Islet of Langerhans (tissue), 1 donor: ENCODE data around the gene SETBP1.

ENCODE experiments used
- FAIRE-seq: peaks from one replicate; lab custom pipeline; 2011; peaks lifted over from hg19 to GRCh38; lab: Jason Lieb, UNC

Gene SETBP1

GRCh38 chr18:44680273-44681075, at the start of gene SETBP1:
Gene SETBP1, plus strand, starts transcription at chr18:44680888. Its CDS starts 20,459 bp downstream, at chr18:44701347.
- no peak for FAIRE-seq

GRCh38 chr18:44632469-44633145, 48.1 kb upstream of the SETBP1 start:
- no peak for FAIRE-seq

DNA sequence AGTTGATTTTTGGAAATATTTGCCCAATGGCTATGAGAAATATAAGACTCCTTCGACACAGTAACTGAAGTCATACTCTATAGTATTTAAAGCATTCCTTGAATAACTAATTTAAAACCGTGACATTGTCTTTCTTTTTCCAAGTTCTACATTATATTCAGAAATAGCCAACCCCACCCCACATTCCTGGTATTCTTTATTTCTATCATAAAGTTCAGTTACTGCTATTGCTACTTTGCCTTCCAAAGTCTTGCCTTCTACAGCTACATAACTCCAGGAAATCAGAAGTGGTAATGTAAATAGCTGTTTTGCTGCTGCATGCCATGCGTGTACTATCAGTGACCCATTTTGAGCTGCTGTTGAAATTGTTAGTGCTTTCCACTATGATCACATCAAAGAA, 45.1 kb upstream of the SETBP1 start:
- FAIRE-seq, result no peak

GRCh38 chr18:44636241-44636640, 44.4 kb upstream of the SETBP1 start:
- no peak for FAIRE-seq

GRCh38 chr18:44637210-44638033, 43.3 kb upstream of the SETBP1 start:
- FAIRE-seq, result no peak

DNA sequence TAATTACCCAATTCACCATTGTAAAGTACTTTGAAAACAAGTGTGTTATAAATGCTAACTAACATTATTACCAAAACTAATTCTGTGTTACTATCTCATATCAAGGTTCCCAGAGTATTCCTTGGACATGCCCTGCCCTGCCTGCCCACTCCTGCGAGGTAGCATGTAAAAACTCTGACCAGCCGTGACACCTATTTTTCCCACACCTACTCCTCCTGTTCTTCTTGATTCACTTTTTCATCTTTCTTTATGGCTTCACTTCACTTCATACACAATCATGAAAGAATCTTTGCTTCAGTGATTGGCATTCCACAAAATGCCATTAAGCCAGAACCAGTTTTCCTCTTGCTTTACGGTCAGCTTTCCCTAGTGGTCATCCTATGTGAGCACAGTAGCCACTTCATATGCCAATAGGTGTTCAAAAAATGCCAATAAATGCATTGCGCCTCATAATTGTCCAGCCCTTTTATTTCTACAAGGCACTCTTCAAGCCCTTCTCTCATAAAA, 42.6 kb upstream of the SETBP1 start:
- peak; percentile 17 for FAIRE-seq

GRCh38 chr18:44638811-44639210, 41.9 kb upstream of the SETBP1 start:
- FAIRE-seq, result no peak

DNA sequence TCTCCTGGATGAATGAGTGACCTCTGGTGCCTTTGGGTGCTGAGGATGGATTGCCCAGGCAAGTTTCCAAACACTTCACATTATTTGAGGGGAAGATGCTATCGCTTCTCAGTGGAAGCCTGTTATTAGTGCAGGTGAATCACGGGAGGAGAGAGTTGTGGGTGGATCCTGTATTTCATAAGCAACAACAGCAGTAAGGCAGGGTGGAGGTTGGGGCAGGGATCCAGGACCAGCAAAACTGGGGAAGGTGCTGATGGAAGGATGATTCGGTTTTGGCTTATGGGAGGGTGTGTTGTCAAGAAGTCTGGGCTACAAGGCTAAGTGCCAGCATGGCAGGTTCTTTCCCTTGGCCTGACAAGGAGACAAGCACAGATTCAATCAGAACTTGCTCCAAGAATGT, 37.7 kb upstream of the SETBP1 start:
- no peak for FAIRE-seq

DNA sequence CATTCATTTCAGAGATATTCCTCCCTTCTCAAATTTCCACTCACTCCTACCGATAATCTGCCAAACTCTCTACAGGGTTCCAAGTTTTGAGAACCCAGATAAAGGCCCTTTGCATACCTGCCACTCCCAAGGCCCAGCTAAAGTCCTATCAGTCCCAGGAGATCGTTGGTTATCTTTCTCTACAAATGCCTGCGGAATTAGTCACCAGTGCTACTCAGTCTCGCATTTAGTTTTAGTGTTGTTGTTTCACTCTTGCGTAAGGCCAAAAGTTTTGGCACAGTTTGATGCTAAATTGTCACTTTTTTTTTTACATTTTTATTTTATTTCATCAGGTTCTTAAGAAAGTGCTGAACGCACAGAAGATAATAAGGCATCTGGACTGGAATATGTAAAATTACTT, 29.2 kb upstream of the SETBP1 start:
- no peak for FAIRE-seq

GRCh38 chr18:44651918-44652572, 28.6 kb upstream of the SETBP1 start:
- FAIRE-seq, result no peak

DNA sequence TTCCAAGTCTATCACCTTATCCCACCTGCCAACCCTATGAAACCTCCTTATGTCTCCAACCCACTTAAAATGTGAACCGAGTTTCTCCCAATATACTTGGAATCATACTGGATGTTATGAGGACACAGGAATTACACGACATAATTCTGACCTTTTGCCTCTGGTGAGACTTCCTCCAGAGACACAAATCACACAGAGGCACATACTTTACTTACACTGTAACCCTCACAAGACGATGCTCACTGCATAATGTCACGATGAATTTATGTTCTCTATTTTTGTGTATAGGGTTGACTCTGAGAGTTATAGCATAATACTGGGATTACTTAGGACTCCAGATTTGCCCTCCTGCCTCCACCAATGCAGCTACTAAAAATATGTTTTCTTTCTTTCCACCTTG, 28.0 kb upstream of the SETBP1 start:
- FAIRE-seq, result no peak

DNA sequence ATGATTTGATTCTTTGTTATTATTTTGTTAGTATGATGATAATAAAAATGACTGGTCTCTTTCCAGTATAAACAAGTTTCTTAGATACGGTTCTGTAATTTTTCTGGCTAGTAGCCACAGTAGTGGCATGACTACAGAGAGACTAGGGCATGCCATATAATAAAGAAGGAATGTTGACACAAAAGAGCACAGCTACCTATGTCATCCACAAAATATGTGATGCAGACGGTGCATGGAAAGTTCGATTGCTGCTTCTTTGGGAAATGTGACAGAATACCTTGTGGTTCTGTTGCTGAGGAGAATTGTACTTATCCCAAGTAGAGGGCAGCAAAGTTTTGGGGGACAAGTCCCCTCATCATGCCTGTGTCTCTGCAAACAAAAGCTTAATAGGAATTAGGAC, 26.1 kb upstream of the SETBP1 start:
- FAIRE-seq, result no peak

DNA sequence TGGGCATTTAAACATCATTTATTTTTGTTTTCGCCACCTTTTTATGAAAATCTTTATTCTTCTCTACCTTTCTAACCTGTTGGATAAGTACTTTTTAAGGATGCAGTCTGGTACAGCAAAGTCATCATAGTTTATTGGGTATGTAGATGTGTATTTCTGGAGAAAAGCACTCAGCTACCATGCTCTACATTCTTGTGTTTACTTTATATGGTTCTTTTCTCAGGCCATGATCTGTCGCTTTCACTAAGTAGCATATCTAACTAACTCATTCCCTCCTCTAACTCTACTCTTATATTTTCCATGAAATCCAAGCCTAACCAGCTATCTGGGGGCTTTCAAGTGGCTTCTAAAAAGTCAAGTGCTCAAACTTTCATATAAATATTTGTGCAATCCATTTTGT, 25.3 kb upstream of the SETBP1 start:
- no peak for FAIRE-seq

- FAIRE-seq, result no peak
These were observed 20.9 kb upstream of the SETBP1 start for GRCh38 chr18:44659771-44660170.

- no peak for FAIRE-seq
These were observed 12.3 kb upstream of the SETBP1 start for GRCh38 chr18:44668270-44668975.

GRCh38 chr18:44671914-44672313, 8.8 kb upstream of the SETBP1 start:
- FAIRE-seq, result no peak

DNA sequence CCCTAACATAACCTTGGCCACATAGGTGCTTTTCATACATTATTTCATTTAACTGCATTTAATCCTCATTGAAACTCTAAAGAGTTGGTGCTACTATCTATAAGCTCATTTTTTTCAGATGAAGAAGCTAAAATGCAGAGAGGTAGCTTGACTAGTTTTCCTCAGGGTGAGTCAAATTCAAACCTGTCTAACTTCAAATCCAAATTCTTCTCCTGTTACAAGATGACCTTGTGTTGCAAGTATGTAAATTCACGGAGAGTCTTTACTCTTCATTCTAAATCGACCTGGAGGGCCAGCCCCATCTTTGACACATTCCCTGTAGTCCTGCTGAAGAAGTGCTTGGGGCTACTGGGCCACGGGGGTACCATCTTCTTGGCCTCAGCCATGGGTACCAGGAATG, 8.2 kb upstream of the SETBP1 start:
- no peak for FAIRE-seq

- FAIRE-seq, result no peak
These were observed 7.3 kb upstream of the SETBP1 start for GRCh38 chr18:44673256-44673880.

DNA sequence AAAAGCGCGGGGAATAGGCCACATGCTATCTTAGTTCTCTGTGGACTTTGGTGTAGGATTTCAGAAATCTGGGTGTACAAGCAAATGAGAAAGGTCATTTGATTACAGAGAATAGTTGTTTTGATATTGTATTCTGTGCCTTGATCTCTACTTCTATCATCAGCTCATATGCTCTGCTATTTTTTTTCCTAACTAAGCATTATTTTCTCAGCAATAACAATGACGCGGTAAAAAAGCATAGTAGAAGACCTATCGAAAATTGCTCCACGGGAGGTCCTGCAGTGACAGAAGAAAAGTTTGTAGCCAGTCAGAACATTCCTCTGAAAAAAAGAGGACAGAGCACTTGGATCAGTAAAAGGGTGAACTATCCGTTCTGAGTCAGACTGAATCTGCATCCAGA, 2.8 kb upstream of the SETBP1 start:
- no peak for FAIRE-seq

GRCh38 chr18:44678725-44679055, 2.0 kb upstream of the SETBP1 start:
- peak; percentile 93 for FAIRE-seq
